ENCODE measurements around the gene RASGRP1.

The RASGRP1 gene

DNA sequence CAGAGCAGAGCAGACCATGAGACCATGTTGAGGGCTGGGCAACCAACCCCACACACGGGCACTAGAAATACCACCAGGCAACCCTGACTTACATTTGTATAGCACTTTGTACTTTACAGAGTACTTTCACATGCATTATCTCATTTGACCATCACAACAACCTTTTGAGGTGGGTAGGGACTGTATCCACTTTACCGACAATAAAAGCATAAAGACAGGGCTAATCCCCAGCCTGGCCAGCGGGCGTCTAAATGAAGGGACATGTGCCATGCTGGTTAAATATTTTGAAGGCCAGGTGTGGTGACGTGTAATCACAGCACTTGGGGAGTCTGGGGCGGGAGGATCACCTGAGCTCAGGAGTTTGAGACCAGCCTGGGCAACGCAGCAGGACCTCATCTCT is 23.6 kb downstream of the RASGRP1 start:
- Histone ChIP-seq H3K4me1 (ENCODE audit: insufficient read depth, low read length) (no peaks in the 10 kb centered on the region), H3K27me3 (ENCODE audit: insufficient read depth, low read length) (no peaks in the 10 kb centered on the region), H2AFZ (ENCODE audit: low read depth, low read length) (no peak overlapping the region), H3K36me3 (ENCODE audit: insufficient read depth, low read length) (no peaks in the 10 kb centered on the region), H3K4me3 (ENCODE audit: low read length) (no peak overlapping the region), H3K9me3 (ENCODE audit: low read length) (no peaks in the 10 kb centered on the region)

DNA sequence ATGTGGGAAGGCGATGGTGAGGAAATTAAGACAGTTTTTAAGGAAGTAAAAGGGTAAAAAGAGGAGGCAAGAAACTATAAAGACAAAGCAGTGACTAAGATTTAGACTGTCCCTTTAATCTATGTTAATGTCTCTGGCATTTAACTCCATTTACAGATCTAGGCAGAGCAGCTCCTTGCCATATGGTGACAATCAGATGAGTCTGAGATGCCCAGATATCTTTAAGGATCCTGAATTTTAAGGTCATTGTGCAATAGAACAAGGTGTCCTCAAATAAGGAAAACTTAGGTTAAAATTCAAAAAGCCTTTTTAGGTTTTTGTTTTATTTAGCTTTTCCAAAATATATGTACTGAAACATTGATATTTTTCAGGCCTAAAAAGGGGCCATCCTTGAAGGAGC is 24.1 kb downstream of the RASGRP1 start:
- H3K4me3 ChIP-seq (ENCODE audit: low read length) = no peak overlapping the region

DNA sequence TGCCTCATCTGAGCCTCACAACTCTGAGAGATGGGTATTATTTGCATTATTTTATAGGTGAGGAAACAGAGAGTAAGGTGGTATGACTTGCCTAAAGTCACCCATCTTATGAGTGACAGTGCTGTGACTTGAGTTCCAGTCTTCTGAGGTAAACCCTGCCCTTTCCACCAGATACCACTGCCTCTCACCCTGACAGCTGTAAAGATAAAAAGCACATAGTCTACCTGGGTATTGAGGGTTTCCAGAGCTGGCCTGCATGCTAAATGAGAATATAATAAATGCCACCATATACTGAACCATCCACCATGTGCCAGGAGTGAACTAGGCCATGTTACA is 25.6 kb downstream of the RASGRP1 start:
- Histone ChIP-seq H2AFZ (ENCODE audit: low read depth, low read length) (no peak overlapping the region), H3K27me3 (ENCODE audit: insufficient read depth, low read length) (no peaks in the 10 kb centered on the region), H3K9me3 (ENCODE audit: low read length) (no peaks in the 10 kb centered on the region), H3K36me3 (ENCODE audit: insufficient read depth, low read length) (no peaks in the 10 kb centered on the region), H3K4me3 (ENCODE audit: low read length) (no peak overlapping the region), H3K4me1 (ENCODE audit: insufficient read depth, low read length) (no peaks in the 10 kb centered on the region)

More for the DNA sequence above, 24.1 kb downstream of the RASGRP1 start:
- H3K27me3 ChIP-seq (ENCODE audit: insufficient read depth, low read length) = no peaks in the 10 kb centered on the region
- H3K9me3 ChIP-seq (ENCODE audit: low read length) = no peaks in the 10 kb centered on the region
- no peaks in the 10 kb centered on the region for H3K4me1 ChIP-seq (ENCODE audit: insufficient read depth, low read length)
- no peak overlapping the region for H2AFZ ChIP-seq (ENCODE audit: low read depth, low read length)
- H3K36me3 ChIP-seq (ENCODE audit: insufficient read depth, low read length) = no peaks in the 10 kb centered on the region

DNA sequence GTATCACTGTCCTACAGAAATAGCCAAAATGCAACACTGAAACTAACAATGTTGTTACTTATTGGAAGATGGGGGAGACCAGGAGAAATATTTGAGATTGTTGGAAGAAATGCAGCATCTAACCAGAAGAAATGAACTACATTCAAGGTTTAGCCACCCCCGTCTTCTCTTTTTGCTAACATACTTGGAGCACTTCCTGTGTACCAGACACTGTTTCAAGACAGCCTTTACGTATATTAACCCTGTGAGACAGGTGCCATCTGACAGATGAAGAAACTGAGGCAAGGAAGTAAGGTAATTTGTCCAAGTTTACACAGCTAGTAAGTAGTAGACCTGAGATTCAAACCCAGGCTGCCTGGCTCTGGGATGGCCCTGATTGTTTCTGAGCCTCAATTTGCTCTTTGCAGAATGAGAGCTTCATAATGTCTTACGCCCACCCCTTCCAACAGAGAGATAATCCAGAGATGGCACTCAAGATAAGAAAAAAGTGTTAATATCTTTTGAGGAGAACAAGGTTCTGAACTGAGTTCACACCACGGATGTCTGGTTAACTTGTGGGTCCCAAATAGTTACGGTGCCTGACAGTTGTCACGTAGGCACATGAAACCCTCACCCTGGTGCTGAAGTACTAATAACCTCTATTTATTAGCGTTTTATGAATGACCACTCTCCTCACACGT is 26.1 kb downstream of the RASGRP1 start:
- H3K27me3 ChIP-seq (ENCODE audit: insufficient read depth, low read length) = no peaks in the 10 kb centered on the region
- no peaks in the 10 kb centered on the region for H3K36me3 ChIP-seq (ENCODE audit: insufficient read depth, low read length)
- peaks cover 4% of the 10 kb centered on the region for H3K4me1 ChIP-seq (ENCODE audit: insufficient read depth, low read length)
- H2AFZ ChIP-seq (ENCODE audit: low read depth, low read length) = no peak overlapping the region
- H3K9me3 ChIP-seq (ENCODE audit: low read length) = no peaks in the 10 kb centered on the region
- no peak overlapping the region for H3K4me3 ChIP-seq (ENCODE audit: low read length)

DNA sequence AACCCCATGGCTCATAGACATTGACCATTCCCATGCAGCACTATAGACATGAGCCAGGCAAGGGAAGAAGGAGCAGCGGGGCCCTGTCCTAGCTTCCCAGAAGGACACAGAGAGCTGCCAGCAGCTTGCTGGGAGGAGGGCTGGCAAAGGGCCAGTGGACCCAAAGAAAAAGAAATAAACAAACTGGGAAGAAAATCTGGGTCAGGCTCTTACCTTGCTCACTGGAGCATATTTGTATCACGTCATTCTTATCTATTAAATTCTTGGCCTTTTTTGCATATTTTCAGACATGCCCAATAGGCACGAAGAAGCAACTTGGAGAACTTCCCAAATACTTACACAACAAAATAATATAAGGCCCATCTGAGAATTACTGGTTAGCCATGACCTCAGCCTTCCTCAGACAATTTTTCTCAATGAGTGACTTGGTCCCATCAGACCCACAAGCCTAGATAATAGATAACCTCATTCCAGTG is 28.4 kb downstream of the RASGRP1 start:
- no peak overlapping the region for H2AFZ ChIP-seq (ENCODE audit: low read depth, low read length)
- H3K4me3 ChIP-seq (ENCODE audit: low read length) = no peak overlapping the region
- no peaks in the 10 kb centered on the region for H3K36me3 ChIP-seq (ENCODE audit: insufficient read depth, low read length)
- no peaks in the 10 kb centered on the region for H3K9me3 ChIP-seq (ENCODE audit: low read length)
- peaks cover 17% of the 10 kb centered on the region for H3K4me1 ChIP-seq (ENCODE audit: insufficient read depth, low read length)
- no peaks in the 10 kb centered on the region for H3K27me3 ChIP-seq (ENCODE audit: insufficient read depth, low read length)

DNA sequence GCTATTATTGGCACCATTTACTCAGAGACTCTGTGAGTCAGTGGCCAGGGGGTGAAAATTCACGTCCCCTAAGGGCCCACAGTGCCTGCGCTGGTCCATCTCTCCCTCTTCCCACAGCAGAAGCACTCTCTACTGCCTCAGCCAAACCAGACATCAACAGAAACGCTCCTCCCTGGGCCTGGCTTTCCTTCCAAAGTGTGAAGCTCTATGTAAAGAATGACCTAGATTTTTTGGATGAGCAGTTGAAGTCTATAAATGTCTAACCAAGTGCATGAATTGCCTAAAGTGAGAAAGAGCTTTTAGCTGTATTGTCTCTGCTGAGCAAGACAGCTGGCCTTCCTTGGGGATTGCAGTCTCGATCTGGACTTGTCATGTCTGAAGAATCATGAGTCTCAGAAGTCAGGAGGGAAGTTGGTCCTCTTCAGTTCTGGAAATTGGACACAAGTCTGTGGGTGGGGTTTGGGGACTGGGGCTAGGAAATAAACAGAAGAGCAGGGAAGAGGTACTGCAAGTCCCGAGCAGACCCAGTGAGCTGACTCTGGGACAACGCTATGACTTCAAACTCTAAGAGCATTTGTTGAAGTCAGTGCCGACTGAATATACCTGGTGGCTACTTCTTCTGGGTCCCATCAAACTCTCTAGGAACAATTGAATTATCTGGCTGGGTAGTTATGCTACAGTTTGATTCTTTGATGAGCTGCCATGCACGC is 29.0 kb downstream of the RASGRP1 start:
- H3K4me1 ChIP-seq (ENCODE audit: insufficient read depth, low read length) = peaks cover 17% of the 10 kb centered on the region
- H2AFZ ChIP-seq (ENCODE audit: low read depth, low read length) = no peak overlapping the region
- H3K9me3 ChIP-seq (ENCODE audit: low read length) = no peaks in the 10 kb centered on the region
- H3K36me3 ChIP-seq (ENCODE audit: insufficient read depth, low read length) = no peaks in the 10 kb centered on the region
- H3K4me3 ChIP-seq (ENCODE audit: low read length) = no peak overlapping the region
- no peaks in the 10 kb centered on the region for H3K27me3 ChIP-seq (ENCODE audit: insufficient read depth, low read length)

DNA sequence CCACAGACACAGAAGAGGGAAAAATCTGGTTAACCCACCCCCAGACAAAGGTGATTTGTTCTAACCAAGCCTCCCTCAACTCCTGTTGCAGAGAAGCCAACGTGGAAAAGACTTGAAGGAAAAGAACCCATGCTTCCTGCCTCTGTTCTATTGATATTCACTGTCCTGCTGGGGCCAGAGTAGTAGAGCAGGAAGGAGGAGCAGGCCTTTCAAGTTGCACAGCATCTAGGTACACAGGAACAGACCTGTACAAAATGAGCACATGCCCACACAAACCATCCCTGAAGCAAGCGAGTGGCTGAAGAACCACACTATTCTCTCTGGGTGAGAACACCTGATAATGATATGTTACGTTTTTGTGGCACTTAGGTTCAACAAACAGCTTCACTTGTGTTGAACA is 29.9 kb downstream of the RASGRP1 start:
- no peak overlapping the region for H3K4me3 ChIP-seq (ENCODE audit: low read length)
- no peaks in the 10 kb centered on the region for H3K9me3 ChIP-seq (ENCODE audit: low read length)
- H3K27me3 ChIP-seq (ENCODE audit: insufficient read depth, low read length) = no peaks in the 10 kb centered on the region
- H3K4me1 ChIP-seq (ENCODE audit: insufficient read depth, low read length) = peaks cover 17% of the 10 kb centered on the region
- no peaks in the 10 kb centered on the region for H3K36me3 ChIP-seq (ENCODE audit: insufficient read depth, low read length)
- H2AFZ ChIP-seq (ENCODE audit: low read depth, low read length) = no peak overlapping the region

DNA sequence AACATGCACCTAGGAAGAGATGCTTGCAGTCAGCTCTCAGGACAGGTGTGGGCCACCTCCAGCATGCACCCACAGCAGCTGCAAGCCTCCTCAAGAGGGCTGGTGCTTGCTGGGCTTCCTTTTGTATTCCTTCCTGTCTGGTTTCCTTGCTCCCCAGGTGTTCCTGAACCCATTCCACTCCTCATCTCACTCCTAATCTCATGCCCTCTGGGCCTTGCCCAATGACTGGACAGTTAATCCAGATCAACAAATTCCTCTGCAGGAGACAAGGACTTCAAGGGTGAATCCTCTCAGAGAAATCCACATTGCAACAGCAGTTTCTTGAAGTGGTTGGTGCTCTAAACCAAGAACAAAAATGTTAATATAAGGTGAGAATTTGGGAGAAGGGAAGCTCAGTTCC is 30.7 kb downstream of the RASGRP1 start:
- no peak overlapping the region for H3K4me3 ChIP-seq (ENCODE audit: low read length)
- H2AFZ ChIP-seq (ENCODE audit: low read depth, low read length) = no peak overlapping the region
- no peaks in the 10 kb centered on the region for H3K27me3 ChIP-seq (ENCODE audit: insufficient read depth, low read length)
- no peaks in the 10 kb centered on the region for H3K9me3 ChIP-seq (ENCODE audit: low read length)
- H3K4me1 ChIP-seq (ENCODE audit: insufficient read depth, low read length) = peaks cover 17% of the 10 kb centered on the region
- H3K36me3 ChIP-seq (ENCODE audit: insufficient read depth, low read length) = no peaks in the 10 kb centered on the region

DNA sequence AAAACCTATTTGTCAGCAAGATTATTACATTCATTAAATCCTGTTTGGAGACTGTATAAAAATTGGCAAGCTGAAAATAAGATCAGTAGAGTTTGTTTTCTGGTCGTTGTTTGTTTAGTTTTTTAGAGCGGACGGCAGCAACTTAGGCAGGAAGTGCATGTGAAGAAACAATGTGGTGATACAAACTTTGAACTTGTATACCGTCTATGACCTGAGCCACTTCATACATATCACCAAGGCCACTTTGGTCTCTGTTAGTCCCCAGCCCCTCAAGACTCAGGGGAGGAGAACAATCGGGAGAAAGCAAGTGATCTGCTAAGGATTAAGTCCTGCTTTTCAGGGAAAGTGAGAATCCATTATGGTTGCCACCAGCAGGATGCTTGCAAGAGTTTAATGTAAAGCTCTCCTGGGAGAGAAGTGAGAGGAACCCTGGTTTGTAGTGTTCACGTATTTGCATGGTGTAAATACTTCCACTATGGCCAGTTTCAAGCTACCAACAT is 31.1 kb downstream of the RASGRP1 start:
- Histone ChIP-seq H2AFZ (ENCODE audit: low read depth, low read length) (no peak overlapping the region), H3K4me1 (ENCODE audit: insufficient read depth, low read length) (peaks cover 17% of the 10 kb centered on the region), H3K36me3 (ENCODE audit: insufficient read depth, low read length) (no peaks in the 10 kb centered on the region), H3K27me3 (ENCODE audit: insufficient read depth, low read length) (no peaks in the 10 kb centered on the region), H3K4me3 (ENCODE audit: low read length) (no peak overlapping the region), H3K9me3 (ENCODE audit: low read length) (no peaks in the 10 kb centered on the region)

DNA sequence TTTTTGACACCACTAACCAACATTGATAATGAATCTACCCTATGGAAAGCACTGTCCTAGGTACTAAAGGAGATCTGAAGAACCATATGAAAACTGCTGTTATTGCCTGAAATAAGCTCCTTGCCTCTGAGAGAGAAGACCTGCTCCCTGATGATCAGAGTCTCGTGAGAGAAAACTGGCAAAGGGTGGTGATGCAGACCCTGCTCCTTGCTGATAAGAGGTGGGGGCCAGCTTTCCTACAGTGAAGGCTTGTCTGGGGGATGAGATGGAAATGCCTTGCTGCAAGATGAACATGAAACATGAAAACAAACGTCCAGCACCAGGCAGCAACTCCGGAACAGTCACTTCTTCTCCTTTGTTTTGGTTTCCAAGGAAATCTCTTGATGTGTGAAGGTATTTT is 31.9 kb downstream of the RASGRP1 start:
- no peaks in the 10 kb centered on the region for H3K27me3 ChIP-seq (ENCODE audit: insufficient read depth, low read length)
- H3K36me3 ChIP-seq (ENCODE audit: insufficient read depth, low read length) = no peaks in the 10 kb centered on the region
- H3K9me3 ChIP-seq (ENCODE audit: low read length) = no peaks in the 10 kb centered on the region
- peaks cover 17% of the 10 kb centered on the region for H3K4me1 ChIP-seq (ENCODE audit: insufficient read depth, low read length)
- H2AFZ ChIP-seq (ENCODE audit: low read depth, low read length) = no peak overlapping the region
- H3K4me3 ChIP-seq (ENCODE audit: low read length) = no peak overlapping the region

DNA sequence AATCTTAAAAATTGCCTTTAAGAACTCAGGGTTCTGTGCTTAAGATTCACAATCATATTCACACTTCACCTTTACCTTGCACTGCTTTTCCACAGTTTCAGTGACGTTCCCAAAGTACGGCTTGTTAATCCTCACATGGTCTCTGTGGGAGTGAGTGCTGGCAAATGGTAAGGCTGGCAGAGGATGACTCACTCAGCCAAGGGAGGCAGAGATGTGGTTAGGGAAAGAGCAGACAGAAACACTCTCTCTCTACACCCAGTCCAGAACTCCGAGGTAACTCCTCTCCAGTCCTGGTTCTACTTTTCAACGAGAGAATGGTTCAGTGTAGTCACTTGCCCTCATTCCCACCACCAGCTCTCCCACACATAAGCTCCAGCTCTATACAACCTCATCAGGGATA is 33.1 kb downstream of the RASGRP1 start:
- Histone ChIP-seq H3K4me1 (ENCODE audit: insufficient read depth, low read length) (peaks cover 17% of the 10 kb centered on the region), H3K9me3 (ENCODE audit: low read length) (no peaks in the 10 kb centered on the region), H2AFZ (ENCODE audit: low read depth, low read length) (no peak overlapping the region), H3K27me3 (ENCODE audit: insufficient read depth, low read length) (no peaks in the 10 kb centered on the region), H3K36me3 (ENCODE audit: insufficient read depth, low read length) (no peaks in the 10 kb centered on the region), H3K4me3 (ENCODE audit: low read length) (no peak overlapping the region)

DNA sequence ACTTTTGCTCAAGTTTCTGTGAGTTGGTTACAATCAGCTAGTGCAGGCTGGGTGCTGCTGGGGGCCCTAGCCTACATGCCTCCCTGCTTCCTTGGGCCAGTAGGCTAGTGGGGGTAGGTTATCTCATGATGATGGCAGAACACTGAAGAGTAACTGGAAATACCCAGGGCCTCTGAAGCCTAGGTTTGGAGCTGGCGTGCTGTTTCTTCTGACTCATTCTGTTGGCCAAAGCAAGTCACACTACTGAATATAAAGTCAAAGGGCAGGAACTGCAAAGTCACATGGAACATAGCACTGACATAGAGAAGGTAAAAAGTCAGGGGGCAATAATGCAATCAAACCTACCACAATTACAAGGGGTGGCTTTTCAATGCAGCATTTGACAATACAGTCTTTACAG is 34.5 kb downstream of the RASGRP1 start:
- Histone ChIP-seq H3K9me3 (ENCODE audit: low read length) (no peaks in the 10 kb centered on the region), H3K4me3 (ENCODE audit: low read length) (no peak overlapping the region), H3K4me1 (ENCODE audit: insufficient read depth, low read length) (peaks cover 17% of the 10 kb centered on the region), H3K27me3 (ENCODE audit: insufficient read depth, low read length) (no peaks in the 10 kb centered on the region), H3K36me3 (ENCODE audit: insufficient read depth, low read length) (no peaks in the 10 kb centered on the region), H2AFZ (ENCODE audit: low read depth, low read length) (no peak overlapping the region)

DNA sequence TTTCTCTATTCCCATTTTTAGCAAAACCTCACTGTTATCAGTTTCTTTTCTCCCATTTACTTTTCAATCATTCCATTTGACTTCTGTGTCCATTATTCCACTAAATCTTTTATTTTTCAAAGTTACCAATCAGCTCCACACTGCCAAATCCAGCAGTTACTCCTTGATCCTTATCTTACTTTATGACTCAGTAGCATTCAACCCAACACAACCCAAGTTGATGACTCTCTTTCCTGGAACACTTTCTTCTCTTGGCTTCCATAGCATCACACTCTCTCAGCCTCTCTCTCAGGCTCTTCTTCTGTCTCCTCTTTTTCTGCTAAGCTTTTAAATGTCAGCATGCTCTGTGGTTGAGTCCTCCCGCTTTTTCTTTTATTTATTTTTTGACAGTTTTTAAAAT is 36.3 kb downstream of the RASGRP1 start:
- H3K27me3 ChIP-seq (ENCODE audit: insufficient read depth, low read length) = no peaks in the 10 kb centered on the region

More for the DNA sequence above, 36.3 kb downstream of the RASGRP1 start:
- Histone ChIP-seq H2AFZ (ENCODE audit: low read depth, low read length) (no peak overlapping the region), H3K9me3 (ENCODE audit: low read length) (no peaks in the 10 kb centered on the region), H3K4me1 (ENCODE audit: insufficient read depth, low read length) (peaks cover 11% of the 10 kb centered on the region), H3K36me3 (ENCODE audit: insufficient read depth, low read length) (no peaks in the 10 kb centered on the region), H3K4me3 (ENCODE audit: low read length) (no peak overlapping the region)

Data from neuron (in vitro differentiated cells).